NCI-H187 (cell line): Measurements from ENCODE around the gene RELA.
A peak's percentile ranks its signal among the peaks of the same experiment; 100 is the strongest.

ENCODE experiments used
- DNase-seq, 2 experiments: peaks; one replicate each; lab custom pipeline; 2025; lab: John Stamatoyannopoulos, UW

RELA gene

GRCh38 chr11:65633390-65634108, 29.2 kb downstream of the RELA start:
- DNase-seq = no peak

GRCh38 chr11:65630215-65630614, 32.5 kb downstream of the RELA start:
- no peak for DNase-seq

GRCh38 chr11:65629579-65629978, 33.1 kb downstream of the RELA start:
- no peak for DNase-seq

- DNase-seq = no peak
These were observed 35.5 kb downstream of the RELA start for GRCh38 chr11:65627202-65627601.

- no peak for DNase-seq
These were observed 36.9 kb downstream of the RELA start for GRCh38 chr11:65625628-65626342.

GRCh38 chr11:65624931-65625627, 37.6 kb downstream of the RELA start:
- DNase-seq = no peak

GRCh38 chr11:65623852-65624616, 38.7 kb downstream of the RELA start:
- no peak for DNase-seq

GRCh38 chr11:65623177-65623576, 39.5 kb downstream of the RELA start:
- DNase-seq = no peak

GRCh38 chr11:65622011-65622410, 40.7 kb downstream of the RELA start:
- DNase-seq = no peak

GRCh38 chr11:65621460-65621859, 41.3 kb downstream of the RELA start:
- no peak for DNase-seq

- DNase-seq = no peak
These were observed 42.0 kb downstream of the RELA start for GRCh38 chr11:65620666-65621065.

- DNase-seq = no peak
These were observed 43.3 kb downstream of the RELA start for GRCh38 chr11:65619281-65619928.

GRCh38 chr11:65618763-65619162, 44.0 kb downstream of the RELA start:
- no peak for DNase-seq

GRCh38 chr11:65617990-65618751, 44.5 kb downstream of the RELA start:
- DNase-seq = no peak

GRCh38 chr11:65617136-65617850, 45.4 kb downstream of the RELA start:
- DNase-seq = no peak

- DNase-seq = no peak
These were observed 46.1 kb downstream of the RELA start for GRCh38 chr11:65616575-65617001.

GRCh38 chr11:65615950-65616574, 46.7 kb downstream of the RELA start:
- no peak for DNase-seq

- DNase-seq = peak; percentile 99 to 100
These were observed 47.3 kb downstream of the RELA start, which contains the start of gene PCNX3 for GRCh38 chr11:65615229-65615949. Gene PCNX3 (plus strand): TSS chr11:65615776. CDS start chr11:65616312, 536 bp downstream.
